Omental fat pad (tissue), 4 donors: ENCODE results near the gene PRKCZ. TPM values are rescaled to one million over a fixed set of nuclear protein-coding genes. Genes with fewer than 3 reads are reported as not detected.

Experiments
- ATAC-seq: fragments of 150-250 bp; one replicate; pipeline ENCODE4 v1.9.1; 2016; ENCODE audit warnings: mild to moderate bottlenecking, moderate library complexity; ENCODE audit not compliant: low FRiP score
- DNase-seq: peaks from one replicate; pipeline ENCODE4 v3.0.0-alpha.2; 2019; ENCODE audit warnings: low spot score
- CTCF ChIP-seq, 3 donors: fragments of 450-650 bp; IDR thresholded peaks; one replicate each; pipeline ENCODE4 v1.5.1; 2016 to 2017; ENCODE audit warnings: antibody characterized with exemption in 3 of 3, mild to moderate bottlenecking in 3 of 3, moderate library complexity in 2 of 3
- total RNA-seq, 4 donors: library from RNA; depleted of rRNA; stranded (reverse); fragments of >200 nt; gene quantifications; one replicate each; pipeline ENCODE4 v1.1.0, GENCODE V29; 2016

Gene PRKCZ
- total RNA-seq, 4 donors from 2014 or later = 2.5 to 8.1 (median 2.6) TPM

DNA sequence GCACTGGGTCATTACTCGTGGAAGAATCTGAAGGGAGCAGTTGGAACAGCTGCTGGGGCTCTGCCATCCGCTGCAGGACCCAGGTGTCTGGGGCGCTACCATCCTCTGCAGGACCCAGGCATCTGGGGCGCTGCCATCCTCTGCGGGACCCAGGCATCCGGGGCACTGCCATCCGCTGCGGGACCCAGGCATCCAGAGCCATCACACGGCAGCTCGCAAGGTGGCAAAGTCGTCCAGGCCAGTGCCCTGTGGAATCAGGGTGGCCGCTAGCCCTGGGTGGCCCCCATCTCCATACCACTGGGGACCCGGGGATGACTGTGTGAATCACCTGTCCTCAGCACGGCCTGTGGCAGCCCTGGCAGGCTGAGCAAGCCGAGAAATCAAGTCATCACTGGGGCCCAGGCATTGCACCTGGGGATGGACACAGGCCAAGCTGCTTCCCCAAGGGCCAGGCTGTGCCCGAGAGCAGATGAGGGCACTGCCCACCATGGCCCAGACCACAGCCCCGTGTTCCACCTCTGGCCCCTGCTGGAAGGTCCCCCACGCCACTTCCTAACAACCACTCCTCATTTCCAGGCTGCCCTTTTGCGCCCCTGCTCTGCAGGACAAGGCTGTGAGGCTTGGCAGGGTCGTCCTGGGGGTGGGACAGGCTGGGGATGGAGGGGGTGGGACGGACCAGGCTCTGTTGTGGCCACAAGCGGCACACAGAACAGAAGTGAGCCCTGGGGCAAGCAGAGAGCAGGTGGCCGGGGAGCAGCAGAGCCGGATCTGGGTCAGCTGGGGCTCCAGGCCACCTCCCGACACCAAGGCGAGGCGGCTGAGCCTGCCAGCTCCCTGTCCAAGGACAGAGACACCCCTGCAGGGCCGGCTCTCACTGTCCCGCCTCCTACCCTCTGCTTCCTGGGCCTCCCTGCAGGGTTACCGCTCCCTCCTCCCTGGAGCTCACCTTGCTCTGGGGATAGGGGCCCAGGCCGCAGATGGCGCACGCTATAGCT, 18.4 kb upstream of the PRKCZ start:
- no peak for ATAC-seq
- no peak for TF ChIP-seq CTCF (IDR thresholded peaks at IDR 0.05)

DNA sequence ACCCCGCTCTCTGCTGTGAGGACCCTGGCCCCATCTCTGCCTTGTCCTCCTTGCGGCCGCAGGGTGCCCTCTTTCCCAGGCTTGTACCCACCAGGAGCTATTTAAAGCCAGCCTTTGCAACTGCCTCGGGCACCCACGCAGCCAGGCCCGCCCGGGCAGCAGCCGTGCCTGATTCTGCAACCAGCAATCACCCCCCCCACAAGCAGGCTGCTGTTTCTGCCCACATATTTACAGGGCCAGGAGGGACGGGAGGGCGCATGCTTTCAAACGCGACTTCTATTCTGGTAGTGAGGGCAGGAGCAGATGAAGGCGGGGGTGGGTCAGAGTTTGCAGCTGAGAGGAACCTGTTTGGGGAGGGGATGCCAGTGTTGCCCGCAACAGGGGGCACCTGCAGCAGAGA, 17.5 kb upstream of the PRKCZ start:
- ATAC-seq (no peak), DNase-seq (no peak)
- TF ChIP-seq CTCF (IDR thresholded peaks at IDR 0.05) = no peak

More for the DNA sequence above, 18.4 kb upstream of the PRKCZ start:
- DNase-seq = no peak

DNA sequence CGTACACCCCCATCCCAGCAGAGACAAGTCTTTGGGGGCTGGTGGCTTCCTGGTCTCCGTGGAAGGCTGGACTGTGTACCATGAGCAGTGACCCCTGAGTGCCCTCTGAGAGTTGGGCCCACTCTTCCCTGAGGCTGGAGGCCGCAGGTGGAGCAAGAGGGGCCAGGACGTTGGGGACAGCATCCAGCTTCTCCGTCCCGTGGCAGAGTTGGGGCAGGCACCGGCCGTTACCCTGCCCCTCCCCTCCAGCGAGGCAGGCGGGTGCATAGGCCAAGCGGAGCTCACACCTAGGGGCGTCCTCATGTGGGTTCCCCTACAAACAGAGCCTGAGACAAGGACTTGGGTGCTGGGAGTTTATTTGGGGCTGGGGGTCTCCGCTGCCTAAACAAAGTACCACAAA, 17.0 kb upstream of the PRKCZ start:
- no peak for TF ChIP-seq CTCF (IDR thresholded peaks at IDR 0.05)
- ATAC-seq (no peak), DNase-seq (no peak)

DNA sequence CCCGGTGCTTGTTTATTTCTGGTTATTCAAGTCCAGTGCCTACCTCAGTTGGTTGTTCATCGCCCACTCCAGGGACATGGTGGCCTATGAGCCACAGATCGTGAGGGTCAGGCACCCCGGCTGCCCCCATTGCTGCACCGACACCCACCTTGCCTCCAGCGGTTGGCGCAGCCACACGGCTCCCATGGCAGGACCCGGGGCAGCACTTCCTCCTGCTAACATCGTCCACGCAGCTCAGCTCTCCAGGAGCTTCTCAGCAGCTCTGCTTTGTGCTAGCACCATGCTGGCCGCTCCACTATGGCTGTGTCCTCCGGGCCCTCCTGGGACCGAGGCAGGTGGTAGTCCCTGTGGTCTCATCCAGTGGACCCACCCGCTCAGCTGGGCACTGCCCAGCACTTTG, 13.9 kb upstream of the PRKCZ start:
- ATAC-seq (no peak), DNase-seq (no peak)
- TF ChIP-seq CTCF (IDR thresholded peaks at IDR 0.05) = no peak

DNA sequence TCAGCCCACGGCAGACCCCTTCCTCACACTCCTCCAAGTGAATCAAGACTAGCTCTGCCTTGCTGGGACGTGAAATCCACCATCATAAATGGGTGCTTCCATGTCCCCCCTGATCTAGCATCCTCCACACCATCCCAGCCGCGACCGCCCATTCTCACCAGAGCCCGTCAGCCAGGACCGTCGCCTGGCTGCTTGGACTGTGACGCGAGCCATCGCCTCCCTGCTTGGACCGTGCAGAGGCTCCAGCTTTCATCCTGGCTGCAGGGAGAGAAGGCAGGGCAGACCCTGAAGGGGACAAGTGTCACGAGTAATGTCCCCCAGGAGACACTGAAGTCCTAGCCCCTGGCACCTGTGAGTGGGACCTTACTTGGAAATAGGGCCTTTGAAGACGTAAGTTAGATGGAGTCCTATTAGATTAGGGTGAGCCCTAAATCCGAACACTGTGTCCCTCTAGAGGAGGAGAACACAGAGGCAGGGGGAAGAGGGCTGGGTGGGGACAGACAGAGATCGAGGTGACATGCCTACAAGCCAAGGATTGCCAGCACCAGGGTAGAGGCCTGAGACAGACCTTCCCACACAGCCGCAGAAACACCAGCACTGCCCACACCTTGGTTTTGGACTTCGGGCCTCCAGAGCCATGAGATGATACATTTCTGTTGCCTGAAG, 12.8 kb upstream of the PRKCZ start:
- TF ChIP-seq CTCF (IDR thresholded peaks at IDR 0.05) = no peak
- ATAC-seq (no peak), DNase-seq (no peak)

DNA sequence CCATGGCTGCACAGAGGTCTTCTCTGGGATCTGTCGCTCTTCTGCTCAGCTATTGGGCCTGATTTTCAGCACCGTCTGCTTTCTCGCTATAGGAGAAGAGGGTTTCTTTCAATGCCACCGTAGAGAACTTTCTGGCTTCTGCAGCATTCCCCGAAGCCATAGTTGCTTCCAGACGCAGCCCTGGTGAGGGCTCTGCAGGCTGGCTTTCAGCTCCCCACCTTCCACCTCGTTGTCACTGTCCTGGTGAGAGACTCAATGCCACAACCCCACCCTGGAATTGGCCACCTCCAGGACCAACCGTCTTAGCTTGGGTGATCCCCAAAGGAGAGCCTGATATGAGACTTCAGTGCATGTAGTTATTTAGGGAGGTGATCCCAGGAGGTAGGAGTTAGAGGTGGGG, 12.0 kb upstream of the PRKCZ start:
- DNase-seq (no peak), ATAC-seq (no peak)
- TF ChIP-seq CTCF (IDR thresholded peaks at IDR 0.05) = no peak
